Epithelial cell of prostate (primary cell): ENCODE data around the gene RASA3.
"Not testable (repeated sequence)": the region's sequence is repeated elsewhere in the genome, so short reads cannot be mapped to it uniquely, and the experiment has no call there.

Source experiments
- DNase-seq: peaks from one replicate; pipeline ENCODE4 v3.0.0-alpha.2; 2011; ENCODE audit warnings: low read depth, low spot score
- H3K27ac ChIP-seq: fragments of 450-650 bp; 2 replicates; pipeline ENCODE4 v1.5.1; 2017; ENCODE audit warnings: mild to moderate bottlenecking

Gene RASA3

GRCh38 chr13:114157869-114158495 is 25.6 kb upstream of the RASA3 start:
- no peak for DNase-seq
- no peak overlapping the region for H3K27ac ChIP-seq

GRCh38 chr13:114155926-114156883 is 23.8 kb upstream of the RASA3 start:
- DNase-seq: no peak
- H3K27ac ChIP-seq: no peak overlapping the region

DNA sequence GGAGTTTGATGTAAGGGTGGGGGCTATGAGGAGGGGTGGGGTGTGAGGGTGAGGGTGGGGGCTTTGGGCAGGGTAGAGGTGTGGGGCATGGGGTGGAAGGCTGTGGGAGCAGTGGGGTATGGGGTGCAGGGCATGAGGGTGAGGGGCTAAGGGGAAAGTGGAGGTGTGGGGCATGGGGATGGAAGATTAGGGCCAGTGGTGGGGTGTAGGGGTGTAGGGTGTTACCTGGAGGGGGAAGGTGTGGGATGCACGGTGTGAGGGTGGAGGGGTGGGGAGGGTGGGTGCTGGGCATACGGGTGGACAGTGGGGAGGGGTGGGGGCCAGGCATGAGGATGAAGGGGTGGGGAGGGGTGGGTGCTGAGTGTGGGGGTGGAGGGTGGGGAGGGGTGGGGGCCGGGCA is 22.9 kb upstream of the RASA3 start:
- no peak overlapping the region for H3K27ac ChIP-seq
- DNase-seq: no peak

GRCh38 chr13:114154476-114154875 is 22.1 kb upstream of the RASA3 start:
- no peak overlapping the region for H3K27ac ChIP-seq
- no peak for DNase-seq

DNA sequence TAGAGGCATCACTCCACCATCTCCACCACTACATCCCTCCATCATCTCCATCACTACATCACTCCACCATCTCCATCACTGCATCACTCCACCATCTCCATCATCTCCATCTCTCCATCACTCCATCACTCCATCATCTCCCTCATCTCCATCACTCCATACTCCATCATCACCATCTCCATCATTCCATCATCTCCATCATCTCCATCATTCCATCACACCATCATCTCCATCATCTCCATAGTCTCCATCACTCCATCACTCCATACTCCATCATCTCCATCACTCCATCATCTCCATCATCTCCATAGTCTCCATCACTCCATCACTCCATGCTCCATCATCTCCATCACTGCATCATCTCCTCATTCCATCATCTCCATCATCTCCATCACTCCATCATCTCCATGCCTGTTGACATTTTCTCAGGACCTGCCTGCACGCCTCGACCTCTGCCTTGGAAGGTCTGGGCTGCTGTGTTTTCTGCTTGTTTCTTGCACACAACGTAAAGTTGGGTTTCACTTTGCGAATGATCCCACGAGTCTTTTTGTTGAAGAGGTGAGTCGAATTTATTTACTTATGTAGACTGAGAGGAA is 21.2 kb upstream of the RASA3 start:
- DNase-seq: no peak

DNA sequence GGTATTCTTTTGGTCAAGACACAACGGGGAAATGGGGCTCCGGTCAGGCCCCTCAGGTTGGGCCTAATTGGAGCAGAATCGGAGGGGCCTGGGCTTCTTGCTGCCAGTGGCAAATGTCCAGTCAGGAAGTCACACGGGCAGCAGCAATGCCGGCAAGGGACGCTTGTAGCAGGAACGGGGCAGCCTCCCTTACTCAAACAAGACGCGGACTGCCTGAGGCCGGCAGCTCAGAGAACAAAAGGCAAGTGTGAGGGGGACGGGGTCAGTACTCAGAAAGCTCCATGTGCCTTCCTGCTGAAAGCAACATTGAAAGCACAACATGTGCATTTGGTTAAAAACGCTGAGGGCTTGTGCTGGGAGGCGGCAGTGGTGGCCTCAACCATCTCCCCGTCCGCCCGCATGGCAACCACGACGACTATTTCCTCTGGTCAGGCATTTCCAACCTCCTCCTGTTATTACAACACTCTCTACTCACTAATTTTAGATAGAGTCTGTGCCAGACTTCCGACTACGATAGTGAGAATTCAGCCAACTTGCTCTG is 20.5 kb upstream of the RASA3 start:
- no peak for DNase-seq
- no peak overlapping the region for H3K27ac ChIP-seq

More for the DNA sequence above, 21.2 kb upstream of the RASA3 start:
- no peak overlapping the region for H3K27ac ChIP-seq

GRCh38 chr13:114152285-114152645 is 19.8 kb upstream of the RASA3 start:
- H3K27ac ChIP-seq: peak overlapping the region; percentile 40
- no peak for DNase-seq

DNA sequence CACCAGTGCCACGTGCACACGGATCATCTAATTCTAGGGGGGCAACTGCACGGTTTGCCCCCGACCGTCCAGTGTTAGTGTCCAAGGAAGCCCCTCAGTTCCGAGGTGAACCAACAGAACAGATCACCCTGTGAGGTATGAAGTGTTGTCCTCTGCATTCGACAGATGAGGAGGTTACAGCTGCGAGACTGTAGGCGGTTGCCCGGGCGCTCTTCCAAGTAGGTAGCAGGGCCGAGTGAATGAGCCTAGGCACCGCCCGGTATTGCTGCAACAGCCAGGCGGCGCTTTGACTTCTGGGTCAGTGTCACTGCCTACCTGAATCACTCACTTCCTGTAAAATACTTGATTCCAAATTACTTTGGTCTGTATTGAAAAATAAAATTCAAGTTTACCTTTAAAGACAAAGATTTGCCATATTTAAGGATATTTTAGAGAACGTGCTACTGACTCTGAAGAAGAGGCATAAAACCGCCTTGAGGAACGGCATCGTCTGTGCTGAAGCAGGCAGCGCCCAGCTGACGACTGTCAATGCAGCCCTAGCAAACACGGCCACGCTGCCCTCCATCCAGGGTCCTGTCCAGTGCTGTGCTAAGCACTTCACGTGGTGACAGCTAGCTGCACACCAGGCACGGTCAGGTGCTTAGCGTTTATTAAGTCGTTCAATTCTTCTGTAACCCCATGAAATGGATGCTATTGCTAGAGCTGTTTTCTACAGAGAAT is 19.3 kb upstream of the RASA3 start:
- peak; percentile 46 for DNase-seq

DNA sequence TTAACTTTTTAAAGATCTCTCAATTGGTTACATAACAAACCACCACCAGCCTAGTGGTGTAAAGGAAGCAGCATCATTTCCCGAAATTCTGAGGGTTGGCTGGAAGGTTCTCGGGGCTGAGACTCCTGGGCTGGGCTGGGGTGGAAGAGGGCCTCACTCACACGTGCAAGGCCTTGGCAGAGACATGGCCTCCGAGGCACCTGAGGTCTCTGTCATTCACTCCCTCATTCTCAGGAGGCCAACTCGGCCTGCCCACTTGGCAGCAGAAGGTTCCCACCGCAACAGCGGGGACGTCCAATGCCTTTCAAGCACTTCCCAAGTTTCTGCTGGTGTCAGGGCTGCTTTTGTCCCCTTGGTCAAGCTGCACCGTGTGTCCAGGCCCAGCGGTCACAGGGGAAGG is 18.6 kb upstream of the RASA3 start:
- DNase-seq: no peak
- no peak overlapping the region for H3K27ac ChIP-seq

More for the DNA sequence above, 19.3 kb upstream of the RASA3 start:
- peak overlapping the region; percentile 40 for H3K27ac ChIP-seq

- no peak for DNase-seq
- no peak overlapping the region for H3K27ac ChIP-seq
These were observed 17.6 kb upstream of the RASA3 start for GRCh38 chr13:114149774-114150740.

DNA sequence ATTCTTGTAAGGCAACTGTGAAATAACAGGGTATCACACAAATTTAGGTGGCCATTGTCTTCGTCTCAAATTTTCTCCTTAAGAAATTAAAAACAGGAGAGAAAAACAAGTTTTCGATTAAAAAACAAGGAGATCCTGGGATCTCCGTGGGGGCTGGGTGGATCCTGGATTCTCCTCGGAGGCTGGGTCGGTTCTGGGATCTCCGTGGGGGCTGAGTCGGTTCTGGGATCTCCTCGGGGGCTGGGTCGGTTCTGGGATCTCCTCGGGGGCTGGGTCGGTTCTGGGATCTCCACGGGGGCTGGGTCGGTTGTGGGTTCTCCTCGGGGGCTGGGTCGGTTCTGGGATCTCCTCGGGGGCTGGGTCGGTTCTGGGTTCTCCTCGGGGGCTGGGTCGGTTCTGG is 16.5 kb upstream of the RASA3 start:
- H3K27ac ChIP-seq, DNase-seq: not testable (repeated sequence)

GRCh38 chr13:114148521-114148855 is 16.1 kb upstream of the RASA3 start:
- H3K27ac ChIP-seq: no peak overlapping the region
- DNase-seq: no peak

GRCh38 chr13:114147803-114148520 is 15.5 kb upstream of the RASA3 start:
- no peak for DNase-seq
- no peak overlapping the region for H3K27ac ChIP-seq

DNA sequence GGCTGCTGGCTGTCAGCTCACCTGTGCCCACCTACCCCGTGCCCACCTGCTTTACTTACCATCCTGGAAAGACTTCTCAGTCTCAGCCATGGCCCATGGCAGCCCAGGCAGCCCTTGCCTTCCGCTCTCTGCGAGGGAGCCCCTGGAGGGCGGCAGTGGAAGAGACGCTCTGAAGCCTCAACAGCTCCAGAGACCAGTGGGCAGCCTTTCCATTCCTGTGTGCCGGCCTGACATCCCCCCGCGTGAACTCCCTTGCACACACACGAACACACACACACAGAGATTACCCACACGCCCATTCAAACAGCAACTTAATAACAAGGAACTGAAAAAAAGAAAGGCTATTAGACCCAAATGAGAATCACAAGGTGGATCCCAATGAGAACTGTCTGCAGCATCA is 14.2 kb upstream of the RASA3 start:
- no peak overlapping the region for H3K27ac ChIP-seq
- DNase-seq: no peak

DNA sequence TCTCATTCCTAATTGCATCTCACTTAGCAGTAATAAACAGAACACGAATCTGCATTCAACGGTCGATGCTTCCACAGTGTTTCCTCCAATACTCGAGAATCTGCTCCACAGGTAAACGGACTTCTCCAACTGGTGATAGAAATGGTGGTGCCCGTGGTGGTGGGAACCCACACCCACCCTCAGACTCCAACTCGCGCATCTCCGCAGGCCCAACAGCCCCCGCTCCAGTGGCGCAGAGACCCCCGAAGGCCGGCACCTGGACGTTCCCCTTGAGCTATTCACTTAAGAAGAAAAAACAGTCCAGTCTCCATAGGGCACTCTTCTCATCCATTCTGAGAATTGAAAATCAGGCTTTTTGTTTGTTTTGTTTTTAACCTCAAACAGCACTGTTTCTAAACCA is 13.8 kb upstream of the RASA3 start:
- no peak overlapping the region for H3K27ac ChIP-seq
- DNase-seq: no peak

DNA sequence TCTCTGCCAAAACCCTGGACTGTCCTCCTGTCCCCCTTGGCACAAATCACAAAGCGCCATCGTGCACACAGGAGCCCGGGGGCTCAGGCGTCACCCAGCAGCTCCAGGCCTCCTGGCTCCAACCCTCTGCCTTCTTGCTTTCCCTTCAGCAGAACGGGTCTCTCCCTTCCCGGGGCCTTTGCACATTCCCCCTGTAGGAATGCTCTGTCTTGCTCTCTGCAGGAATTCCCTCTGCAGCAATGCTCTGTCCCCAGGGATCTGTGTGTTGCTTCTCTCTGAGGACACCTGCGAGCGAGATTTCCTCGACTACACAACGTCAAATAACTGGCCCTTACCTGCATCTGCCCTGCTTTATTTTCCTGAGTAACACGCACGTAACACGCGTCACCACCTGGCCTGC is 13.3 kb upstream of the RASA3 start:
- DNase-seq: no peak
- H3K27ac ChIP-seq: no peak overlapping the region

GRCh38 chr13:114145256-114145655 is 12.8 kb upstream of the RASA3 start:
- no peak for DNase-seq
- H3K27ac ChIP-seq: no peak overlapping the region

DNA sequence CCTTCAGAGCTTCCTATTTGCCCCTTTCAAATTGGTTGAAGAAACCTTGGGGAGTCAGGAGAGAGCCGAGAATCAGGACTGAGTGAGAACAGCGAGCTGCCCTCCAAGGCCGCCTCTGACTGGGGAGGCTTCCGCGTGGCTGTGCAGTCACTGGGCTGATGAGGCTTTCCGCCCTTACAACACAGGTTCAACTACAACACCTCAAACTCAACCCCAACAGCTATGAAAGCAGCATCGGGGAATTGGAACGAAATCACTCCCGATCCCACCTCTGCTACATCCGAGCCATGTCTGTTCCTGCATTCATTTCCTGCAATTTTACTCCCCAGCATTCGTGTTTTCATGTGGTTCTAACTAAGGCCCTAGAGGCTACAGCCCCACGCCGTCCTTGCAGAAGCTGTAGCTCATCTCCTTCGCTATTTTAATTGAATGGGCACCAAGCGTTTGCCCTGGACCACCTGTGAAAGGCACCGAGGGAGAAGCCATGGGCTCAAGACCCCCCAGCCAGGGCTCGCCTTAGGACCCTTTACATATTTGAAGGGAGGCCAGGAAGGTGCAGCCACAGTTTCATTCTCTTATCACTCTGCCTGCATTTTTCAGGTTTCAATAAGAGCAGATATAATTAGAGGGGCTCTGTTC is 12.3 kb upstream of the RASA3 start:
- no peak overlapping the region for H3K27ac ChIP-seq
- no peak for DNase-seq
